NCI-H2081 (cell line): ENCODE data around the gene MED27.

ENCODE experiments used
- DNase-seq, 2 experiments: peaks; one replicate each; lab custom pipeline; 2025; lab: John Stamatoyannopoulos, UW

The MED27 gene

GRCh38 chr9:131810351-131811170 lies 269.1 kb downstream of the MED27 start:
- peak in 1 of 2 experiments; percentile 17 for DNase-seq
